Calu3 (cell line): ENCODE measurements around the gene OR5B17. TPM values are rescaled to one million over a fixed set of nuclear protein-coding genes. Genes with fewer than 3 reads are reported as not detected.

Source experiments
- BruUV-seq: library from RNA; stranded (reverse); fragments of 400-500 nt; replicated peaks from 2 replicates; lab custom pipeline; 2021; lab: Mats Ljungman, UMichigan
- CTCF ChIA-PET: fragments of 300-600 bp; sonication (Branson Sonifier 250); formaldehyde crosslinking; loops from one replicate; lab custom pipeline; 2022; ENCODE audit warnings: antibody characterized with exemption; lab: Charles Lee
- DNase-seq: peaks from one replicate; pipeline ENCODE4 v3.0.0; 2022
- H3K27ac Mint-ChIP-seq: one replicate; pipeline ENCODE4 v1.8.0; 2022; ENCODE audit warnings: mixed read lengths; ENCODE audit not compliant: unreplicated experiment
- H3K27me3 Mint-ChIP-seq: one replicate; pipeline ENCODE4 v1.8.0; 2022; ENCODE audit warnings: mixed read lengths; ENCODE audit not compliant: unreplicated experiment
- H3K36me3 Mint-ChIP-seq: one replicate; pipeline ENCODE4 v1.8.0; 2022; ENCODE audit warnings: mild to moderate bottlenecking, moderate library complexity, mixed read lengths; ENCODE audit not compliant: insufficient read depth, unreplicated experiment
- H3K4me1 Mint-ChIP-seq: one replicate; pipeline ENCODE4 v1.8.0; 2022; ENCODE audit warnings: mild to moderate bottlenecking, low read depth, mixed read lengths; ENCODE audit not compliant: unreplicated experiment
- H3K4me3 Mint-ChIP-seq: one replicate; pipeline ENCODE4 v1.8.0; 2022; ENCODE audit warnings: mild to moderate bottlenecking, low read depth, moderate library complexity, mixed read lengths; ENCODE audit not compliant: unreplicated experiment
- H3K9me3 Mint-ChIP-seq: one replicate; pipeline ENCODE4 v1.8.0; 2022; ENCODE audit warnings: low read depth, mixed read lengths; ENCODE audit not compliant: unreplicated experiment
- intact Hi-C: fragments of 100-400 bp; cut with micrococcal nuclease; formaldehyde crosslinking; loops from one replicate; pipeline ENCODE4 v1.10.0; 2022; ENCODE audit not compliant: unreplicated experiment
- total RNA-seq: library from RNA; stranded (reverse); gene quantifications from 2 replicates; pipeline ENCODE4 v1.2.3, GENCODE V29; 2022
- TF ChIP-seq, protein P1 (sequence below): fragments of 200-600 bp; IDR thresholded peaks from one replicate; pipeline ENCODE4 v1.8.0; 2022; ENCODE audit warnings: antibody characterized with exemption; ENCODE audit not compliant: unreplicated experiment

Gene OR5B17
- total RNA-seq, 1 experiment from 2014 or later: not detected

DNA sequence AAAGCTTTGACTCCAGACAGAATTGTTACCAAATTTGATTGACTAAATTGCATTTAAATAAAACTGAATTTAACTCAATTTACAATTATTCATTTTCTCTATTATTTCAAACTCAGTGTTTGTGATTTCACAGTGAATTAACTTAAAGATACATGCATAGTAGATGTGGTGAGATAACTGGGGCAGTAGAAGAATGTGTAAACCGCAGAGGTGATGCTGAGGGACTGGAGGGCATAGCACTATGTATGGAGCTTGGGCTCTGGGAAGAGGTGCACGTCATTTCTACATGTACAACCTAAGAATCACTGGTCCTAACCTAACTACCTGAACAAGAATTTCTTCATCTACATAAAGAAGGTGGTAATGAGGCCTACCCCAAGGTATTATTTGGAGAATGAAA is 13.7 kb downstream of the OR5B17 start:
- intact Hi-C loops: no loop called here
- CTCF ChIA-PET: no interaction called here
- no peaks in the 10 kb centered on the region for H3K27me3 Mint-ChIP-seq
- H3K4me1 Mint-ChIP-seq: no peaks in the 10 kb centered on the region
- H3K4me3 Mint-ChIP-seq: no peak overlapping the region
- TF ChIP-seq, protein P1, sequence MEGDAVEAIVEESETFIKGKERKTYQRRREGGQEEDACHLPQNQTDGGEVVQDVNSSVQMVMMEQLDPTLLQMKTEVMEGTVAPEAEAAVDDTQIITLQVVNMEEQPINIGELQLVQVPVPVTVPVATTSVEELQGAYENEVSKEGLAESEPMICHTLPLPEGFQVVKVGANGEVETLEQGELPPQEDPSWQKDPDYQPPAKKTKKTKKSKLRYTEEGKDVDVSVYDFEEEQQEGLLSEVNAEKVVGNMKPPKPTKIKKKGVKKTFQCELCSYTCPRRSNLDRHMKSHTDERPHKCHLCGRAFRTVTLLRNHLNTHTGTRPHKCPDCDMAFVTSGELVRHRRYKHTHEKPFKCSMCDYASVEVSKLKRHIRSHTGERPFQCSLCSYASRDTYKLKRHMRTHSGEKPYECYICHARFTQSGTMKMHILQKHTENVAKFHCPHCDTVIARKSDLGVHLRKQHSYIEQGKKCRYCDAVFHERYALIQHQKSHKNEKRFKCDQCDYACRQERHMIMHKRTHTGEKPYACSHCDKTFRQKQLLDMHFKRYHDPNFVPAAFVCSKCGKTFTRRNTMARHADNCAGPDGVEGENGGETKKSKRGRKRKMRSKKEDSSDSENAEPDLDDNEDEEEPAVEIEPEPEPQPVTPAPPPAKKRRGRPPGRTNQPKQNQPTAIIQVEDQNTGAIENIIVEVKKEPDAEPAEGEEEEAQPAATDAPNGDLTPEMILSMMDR: no peak
- no peaks in the 10 kb centered on the region for H3K36me3 Mint-ChIP-seq
- DNase-seq: no peak
- H3K27ac Mint-ChIP-seq: no peak overlapping the region
- no TSS peak for BruUV-seq
- no peaks in the 10 kb centered on the region for H3K9me3 Mint-ChIP-seq

DNA sequence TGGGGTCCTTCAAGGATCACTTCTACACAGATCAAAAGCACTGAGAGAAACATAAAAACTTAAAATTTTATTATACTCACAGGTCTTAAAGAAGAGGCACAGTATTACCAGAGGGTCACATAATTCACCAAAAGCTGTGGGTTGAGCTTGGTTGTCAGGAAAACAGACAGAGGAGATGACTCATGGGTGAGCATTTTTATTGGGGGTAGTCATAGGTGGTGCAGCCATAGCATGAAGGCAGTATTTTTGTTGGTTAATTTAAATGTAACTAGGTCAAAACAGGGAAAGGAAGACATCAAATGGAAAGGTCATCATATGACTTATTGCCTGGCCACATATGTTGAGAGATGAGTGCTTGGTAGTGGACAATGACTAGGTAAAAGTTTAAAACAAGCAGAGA is 24.2 kb downstream of the OR5B17 start:
- DNase-seq: peak; percentile 38
- CTCF ChIA-PET: no interaction called here
- Mint-ChIP-seq H3K36me3 (peaks cover 4% of the 10 kb centered on the region), H3K9me3 (peaks cover 2% of the 10 kb centered on the region), H3K27ac (peak overlapping the region; percentile 1), H3K27me3 (no peaks in the 10 kb centered on the region), H3K4me3 (no peak overlapping the region), H3K4me1 (peaks cover 16% of the 10 kb centered on the region)
- intact Hi-C loops: no loop called here
- no TSS peak for BruUV-seq
- TF ChIP-seq, protein P1: no peak

DNA sequence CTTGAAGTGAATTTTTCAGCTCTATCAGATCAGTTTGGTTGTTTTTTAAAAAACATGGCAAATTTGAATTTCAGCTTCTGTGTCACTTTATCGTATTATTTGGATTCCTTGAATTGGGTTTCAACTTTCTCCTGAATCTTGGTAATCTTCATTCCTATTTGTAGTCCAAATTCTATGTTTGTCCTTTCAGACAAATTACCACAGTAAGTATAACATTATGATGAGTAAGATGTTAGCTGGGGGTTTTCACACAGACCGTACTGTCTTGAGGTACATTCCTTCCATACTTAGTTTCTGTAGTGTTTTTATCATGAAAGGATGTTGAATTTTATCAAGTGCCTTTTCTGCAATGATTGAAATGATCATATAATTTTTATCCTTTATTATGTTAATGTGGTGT is 28.0 kb downstream of the OR5B17 start:
- CTCF ChIA-PET: no interaction called here
- Mint-ChIP-seq H3K4me1 (peaks cover 16% of the 10 kb centered on the region), H3K27ac (no peak overlapping the region), H3K27me3 (no peaks in the 10 kb centered on the region), H3K9me3 (peaks cover 9% of the 10 kb centered on the region), H3K4me3 (no peak overlapping the region), H3K36me3 (peaks cover 4% of the 10 kb centered on the region)
- intact Hi-C loops: no loop called here
- DNase-seq: no peak
- TF ChIP-seq, protein P1: no peak
- BruUV-seq: no TSS peak

DNA sequence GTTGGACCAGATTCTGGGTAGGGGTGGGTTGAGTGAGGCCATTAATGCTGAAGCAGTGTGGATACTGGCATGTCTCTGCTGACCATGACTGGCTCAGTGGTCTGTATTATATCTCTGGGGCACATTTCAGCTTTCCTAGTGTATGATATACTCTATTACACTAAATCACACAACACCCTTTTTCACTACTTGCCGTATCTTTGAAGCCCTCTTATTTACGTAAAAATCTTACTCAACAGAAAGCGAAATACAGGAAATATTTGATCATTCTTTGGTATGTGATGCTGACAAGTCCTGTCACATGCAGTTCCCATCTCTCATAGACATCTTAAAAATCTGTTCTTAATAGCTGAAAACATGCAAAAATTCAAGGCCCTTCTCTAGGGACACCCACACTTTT is 40.3 kb downstream of the OR5B17 start:
- DNase-seq: no peak
- no peak overlapping the region for H3K4me3 Mint-ChIP-seq
- TF ChIP-seq, protein P1: no peak
- no peaks in the 10 kb centered on the region for H3K27me3 Mint-ChIP-seq
- intact Hi-C loops: no loop called here
- H3K9me3 Mint-ChIP-seq: no peaks in the 10 kb centered on the region
- BruUV-seq: no TSS peak
- CTCF ChIA-PET: no interaction called here
- no peaks in the 10 kb centered on the region for H3K4me1 Mint-ChIP-seq
- H3K36me3 Mint-ChIP-seq: no peaks in the 10 kb centered on the region
- no peak overlapping the region for H3K27ac Mint-ChIP-seq
